Activated CD4-positive, alpha-beta T cell treated with anti-CD3 and anti-CD28 coated beads, Interleukin-2, amount 10 ng/mL, durations not matched to agents 24 days and 14 days (primary cell): Measurements from ENCODE around the gene NSG1. TPM values are rescaled to one million over a fixed set of nuclear protein-coding genes. Genes with fewer than 3 reads are reported as not detected.

Experiments
- DNase-seq: peaks from one replicate; pipeline ENCODE4 v3.0.0; 2022
- H3K27ac Mint-ChIP-seq: one replicate; pipeline ENCODE4 v1.8.0; 2022; ENCODE audit warnings: mild to moderate bottlenecking, mixed read lengths
- H3K27me3 Mint-ChIP-seq: one replicate; pipeline ENCODE4 v1.8.0; 2022; ENCODE audit warnings: mixed read lengths
- H3K36me3 Mint-ChIP-seq: one replicate; pipeline ENCODE4 v1.8.0; 2022; ENCODE audit warnings: low read depth, mild to moderate bottlenecking, mixed read lengths
- H3K4me1 Mint-ChIP-seq: one replicate; pipeline ENCODE4 v1.8.0; 2021; ENCODE audit warnings: mixed read lengths
- H3K4me3 Mint-ChIP-seq: one replicate; pipeline ENCODE4 v1.8.0; 2022; ENCODE audit warnings: mild to moderate bottlenecking, moderate library complexity, mixed read lengths
- H3K9me3 Mint-ChIP-seq: one replicate; pipeline ENCODE4 v1.8.0; 2021; ENCODE audit warnings: mixed read lengths
- intact Hi-C: fragments of 100-400 bp; cut with micrococcal nuclease; formaldehyde crosslinking; loops from one replicate; pipeline ENCODE4 v1.15.1; 2023
- total RNA-seq: library from RNA; stranded (reverse); gene quantifications from 2 replicates; pipeline ENCODE4 v1.2.3, GENCODE V29; 2022

Gene NSG1
- total RNA-seq, 1 donor from 2014 or later = 0.44 TPM

DNA sequence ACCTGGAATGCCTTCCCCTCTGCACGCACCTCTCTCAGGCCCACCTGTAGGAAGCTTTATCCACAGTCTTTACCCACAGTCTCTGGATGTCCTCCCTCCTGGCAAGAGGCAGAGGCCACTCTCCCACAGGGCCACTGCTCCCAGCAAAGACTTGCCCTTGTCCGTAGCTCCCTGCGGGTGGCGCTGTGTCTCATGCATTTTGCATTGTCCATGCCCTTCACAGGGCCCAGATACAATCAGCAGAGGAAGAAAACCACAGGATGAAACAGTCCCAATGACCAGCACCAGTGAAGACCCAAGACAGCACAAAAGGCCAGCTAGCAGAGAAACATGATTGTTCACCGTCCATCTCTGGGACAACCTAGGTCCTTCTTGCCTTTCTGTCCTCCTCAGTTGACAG is 2.1 kb upstream of the NSG1 start:
- Mint-ChIP-seq H3K36me3 (no peaks in the 10 kb centered on the region), H3K9me3 (no peaks in the 10 kb centered on the region), H3K27me3 (peaks cover 54% of the 10 kb centered on the region), H3K4me3 (peak overlapping the region; percentile 18), H3K4me1 (peaks cover 3% of the 10 kb centered on the region), H3K27ac (no peak overlapping the region)
- intact Hi-C loops = no loop called here
- peak; percentile 59 for DNase-seq

- Mint-ChIP-seq H3K27me3 (peaks cover 54% of the 10 kb centered on the region), H3K4me3 (peak overlapping the region; percentile 79), H3K4me1 (peaks cover 3% of the 10 kb centered on the region), H3K36me3 (no peaks in the 10 kb centered on the region), H3K9me3 (no peaks in the 10 kb centered on the region), H3K27ac (no peak overlapping the region)
- intact Hi-C loops = no loop called here
- DNase-seq = no peak
These were observed 1.1 kb upstream of the NSG1 start for GRCh38 chr4:4385729-4386295.

GRCh38 chr4:4386296-4386735 is 586 bp upstream of the NSG1 start:
- intact Hi-C loops = no loop called here
- no peak overlapping the region for H3K27ac Mint-ChIP-seq
- no peaks in the 10 kb centered on the region for H3K36me3 Mint-ChIP-seq
- peaks cover 49% of the 10 kb centered on the region for H3K27me3 Mint-ChIP-seq
- peak; percentile 70 for DNase-seq
- peak overlapping the region; percentile 79 for H3K4me3 Mint-ChIP-seq
- peaks cover 3% of the 10 kb centered on the region for H3K4me1 Mint-ChIP-seq
- H3K9me3 Mint-ChIP-seq = no peaks in the 10 kb centered on the region

- Mint-ChIP-seq H3K9me3 (no peaks in the 10 kb centered on the region), H3K36me3 (no peaks in the 10 kb centered on the region), H3K4me3 (peak overlapping the region; percentile 64), H3K4me1 (peaks cover 3% of the 10 kb centered on the region), H3K27ac (no peak overlapping the region), H3K27me3 (peaks cover 40% of the 10 kb centered on the region)
- no peak for DNase-seq
- intact Hi-C loops = no loop called here
These were observed 819 bp downstream of the NSG1 start for GRCh38 chr4:4387531-4388310.

- H3K27ac Mint-ChIP-seq = no peak overlapping the region
- no peaks in the 10 kb centered on the region for H3K36me3 Mint-ChIP-seq
- intact Hi-C loops = no loop called here
- DNase-seq = no peak
- H3K9me3 Mint-ChIP-seq = no peaks in the 10 kb centered on the region
- peaks cover 37% of the 10 kb centered on the region for H3K27me3 Mint-ChIP-seq
- peak overlapping the region; percentile 64 for H3K4me3 Mint-ChIP-seq
- H3K4me1 Mint-ChIP-seq = peaks cover 3% of the 10 kb centered on the region
These were observed 1.4 kb downstream of the NSG1 start for GRCh38 chr4:4388311-4388790.

GRCh38 chr4:4388836-4389575 is 2.1 kb downstream of the NSG1 start:
- Mint-ChIP-seq H3K36me3 (no peaks in the 10 kb centered on the region), H3K27ac (no peak overlapping the region), H3K4me1 (peaks cover 3% of the 10 kb centered on the region), H3K9me3 (no peaks in the 10 kb centered on the region), H3K27me3 (peaks cover 33% of the 10 kb centered on the region), H3K4me3 (no peak overlapping the region)
- DNase-seq = no peak
- intact Hi-C loops = no loop called here

- DNase-seq = no peak
- Mint-ChIP-seq H3K27ac (no peak overlapping the region), H3K9me3 (no peaks in the 10 kb centered on the region), H3K4me3 (no peak overlapping the region), H3K36me3 (no peaks in the 10 kb centered on the region), H3K4me1 (peaks cover 3% of the 10 kb centered on the region), H3K27me3 (peaks cover 22% of the 10 kb centered on the region)
- intact Hi-C loops = no loop called here
These were observed 3.1 kb downstream of the NSG1 start for GRCh38 chr4:4390046-4390445.

GRCh38 chr4:4390515-4391240 is 3.8 kb downstream of the NSG1 start:
- intact Hi-C loops = no loop called here
- DNase-seq = no peak
- no peaks in the 10 kb centered on the region for H3K36me3 Mint-ChIP-seq
- H3K4me1 Mint-ChIP-seq = peaks cover 3% of the 10 kb centered on the region
- no peak overlapping the region for H3K4me3 Mint-ChIP-seq
- peaks cover 22% of the 10 kb centered on the region for H3K27me3 Mint-ChIP-seq
- no peaks in the 10 kb centered on the region for H3K9me3 Mint-ChIP-seq
- no peak overlapping the region for H3K27ac Mint-ChIP-seq

GRCh38 chr4:4391866-4392265 is 5.0 kb downstream of the NSG1 start:
- intact Hi-C loops = no loop called here
- Mint-ChIP-seq H3K27me3 (peaks cover 19% of the 10 kb centered on the region), H3K4me3 (no peak overlapping the region), H3K36me3 (no peaks in the 10 kb centered on the region), H3K4me1 (no peaks in the 10 kb centered on the region), H3K9me3 (no peaks in the 10 kb centered on the region), H3K27ac (no peak overlapping the region)
- no peak for DNase-seq

GRCh38 chr4:4392501-4393183 is 5.7 kb downstream of the NSG1 start:
- H3K4me3 Mint-ChIP-seq = no peak overlapping the region
- peaks cover 19% of the 10 kb centered on the region for H3K27me3 Mint-ChIP-seq
- no peak overlapping the region for H3K27ac Mint-ChIP-seq
- H3K36me3 Mint-ChIP-seq = no peaks in the 10 kb centered on the region
- DNase-seq = no peak
- H3K4me1 Mint-ChIP-seq = no peaks in the 10 kb centered on the region
- H3K9me3 Mint-ChIP-seq = no peaks in the 10 kb centered on the region
- intact Hi-C loops = no loop called here

DNA sequence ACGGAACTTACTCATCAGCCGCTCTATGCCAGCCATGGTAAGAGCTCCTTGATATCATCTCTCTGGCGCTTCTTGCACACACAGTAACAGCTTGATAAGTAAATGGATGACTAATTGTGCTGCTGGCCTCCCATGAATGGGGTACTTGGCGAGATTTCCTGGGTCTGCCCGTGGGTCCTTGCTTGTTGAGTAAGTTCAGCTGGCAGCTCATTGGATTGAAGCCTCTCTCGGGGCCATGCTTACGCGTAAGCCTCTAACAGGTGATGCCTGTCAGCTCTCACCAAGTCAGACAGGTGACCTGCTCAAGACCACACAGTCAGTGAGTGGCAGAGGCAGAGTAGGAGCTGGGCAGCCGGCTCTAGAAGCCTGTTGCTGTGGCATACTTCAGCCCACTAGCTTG is 7.7 kb downstream of the NSG1 start:
- Mint-ChIP-seq H3K27ac (no peak overlapping the region), H3K36me3 (no peaks in the 10 kb centered on the region)

GRCh38 chr4:4395371-4395770 is 8.5 kb downstream of the NSG1 start:
- intact Hi-C loops = no loop called here
- Mint-ChIP-seq H3K9me3 (no peaks in the 10 kb centered on the region), H3K27ac (no peak overlapping the region), H3K4me1 (no peaks in the 10 kb centered on the region), H3K36me3 (no peaks in the 10 kb centered on the region), H3K4me3 (no peak overlapping the region), H3K27me3 (peaks cover 7% of the 10 kb centered on the region)
- no peak for DNase-seq

More for the DNA sequence above, 7.7 kb downstream of the NSG1 start:
- no peak for DNase-seq
- H3K4me3 Mint-ChIP-seq = no peak overlapping the region
- H3K9me3 Mint-ChIP-seq = no peaks in the 10 kb centered on the region
- intact Hi-C loops = no loop called here
- peaks cover 9% of the 10 kb centered on the region for H3K27me3 Mint-ChIP-seq
- no peaks in the 10 kb centered on the region for H3K4me1 Mint-ChIP-seq
